ENCODE measurements around the gene C19orf44.

- TF ChIP-seq POLR2A (IDR thresholded peaks at IDR 0.05) (no peak), CTCF (IDR thresholded peaks at IDR 0.05) (no peak)
Observed at GRCh38 chr19:16562608-16563025, 66.4 kb downstream of the C19orf44 start.

All from thyroid gland (tissue), 4 donors.